ENCODE results near the gene CCNY.

Gene CCNY

DNA sequence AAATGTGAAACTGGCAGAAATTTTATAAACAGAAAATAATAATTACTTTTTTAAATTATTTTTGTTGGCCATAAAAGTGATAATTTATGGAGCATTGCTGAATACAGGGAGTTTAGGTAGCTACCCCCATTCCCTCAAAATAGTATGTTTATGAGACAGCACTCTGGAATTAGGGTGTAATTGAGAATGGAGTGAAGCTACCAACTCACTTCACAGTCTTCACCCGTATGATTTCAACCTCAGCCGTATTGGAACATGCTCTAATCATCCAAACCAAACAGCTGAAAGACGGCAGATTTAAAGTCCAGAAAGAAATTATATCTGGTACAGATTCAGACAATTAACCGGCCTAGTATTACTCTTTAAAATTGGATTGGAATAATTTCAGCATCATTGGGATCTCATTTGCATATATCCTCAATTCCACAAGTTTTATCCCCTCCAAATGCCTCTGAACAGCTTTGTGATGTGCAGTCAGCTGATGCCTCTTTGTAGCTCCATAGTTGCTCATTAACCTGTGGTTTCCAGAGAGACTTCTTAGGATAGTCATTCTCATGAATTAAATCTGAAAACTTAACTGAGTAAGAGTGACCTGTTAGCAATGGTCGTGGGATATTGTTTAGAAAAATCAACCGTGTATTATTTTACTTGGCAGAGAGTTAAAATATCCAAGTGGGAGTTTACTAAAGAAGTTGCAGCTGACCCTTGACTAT, 209.7 kb downstream of the CCNY start:
- ATAC-seq (ENCODE audit: low read depth) (no peak), DNase-seq (ENCODE audit: low spot score in 2 of 2) (no peak)
- no peak overlapping the region for H3K4me3 Mint-ChIP-seq
- peaks cover 11% of the 10 kb centered on the region for H3K4me1 Mint-ChIP-seq
- peaks cover 1% of the 10 kb centered on the region for H3K9me3 Mint-ChIP-seq
- no peak overlapping the region for H3K27ac Mint-ChIP-seq
- peaks cover 31% of the 10 kb centered on the region for H3K36me3 Mint-ChIP-seq
- no peaks in the 10 kb centered on the region for H3K27me3 Mint-ChIP-seq

GRCh38 chr10:35546824-35547225, 210.5 kb downstream of the CCNY start:
- no peak overlapping the region for H3K27ac Mint-ChIP-seq
- peaks cover 1% of the 10 kb centered on the region for H3K9me3 Mint-ChIP-seq
- DNase-seq (ENCODE audit: low spot score in 2 of 2), result no peak
- peaks cover 27% of the 10 kb centered on the region for H3K36me3 Mint-ChIP-seq
- no peaks in the 10 kb centered on the region for H3K27me3 Mint-ChIP-seq
- no peak overlapping the region for H3K4me3 Mint-ChIP-seq
- peaks cover 8% of the 10 kb centered on the region for H3K4me1 Mint-ChIP-seq
- no peak for ATAC-seq (ENCODE audit: low read depth)

DNA sequence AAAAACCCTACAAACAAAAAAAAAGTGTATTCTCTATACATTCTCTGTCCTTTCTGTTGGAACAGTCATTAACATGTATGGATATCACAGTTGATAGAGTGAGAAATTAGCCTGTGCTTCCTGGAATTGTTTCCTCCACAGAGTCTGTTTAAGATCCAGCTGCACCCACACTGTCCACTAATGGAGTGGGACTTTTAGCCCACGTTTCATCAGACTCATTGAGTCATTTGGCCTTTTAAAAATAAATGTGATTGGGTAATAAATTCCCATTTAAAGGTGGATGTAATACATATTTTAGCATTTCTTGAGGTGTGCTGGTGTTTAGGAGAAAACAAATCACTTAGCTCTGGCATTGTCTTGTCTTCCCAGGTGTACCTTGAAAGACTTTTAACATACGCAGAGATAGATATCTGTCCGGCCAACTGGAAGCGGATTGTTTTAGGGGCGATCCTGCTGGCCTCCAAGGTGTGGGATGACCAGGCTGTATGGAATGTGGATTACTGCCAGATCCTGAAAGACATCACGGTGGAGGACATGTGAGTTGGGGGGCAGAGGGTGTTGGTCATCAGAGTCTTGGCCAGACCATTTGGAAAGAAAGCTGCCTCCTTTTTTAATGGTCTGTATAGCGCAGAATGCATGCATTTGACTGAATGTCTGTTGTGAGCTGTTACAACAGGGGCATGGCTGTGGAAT, 216.5 kb downstream of the CCNY start:
- ATAC-seq (ENCODE audit: low read depth) (no peak), DNase-seq (ENCODE audit: low spot score in 2 of 2) (no peak)
- H3K27me3 Mint-ChIP-seq, result no peaks in the 10 kb centered on the region
- H3K27ac Mint-ChIP-seq, result peak overlapping the region; percentile 53
- no peak overlapping the region for H3K4me3 Mint-ChIP-seq
- peaks cover 17% of the 10 kb centered on the region for H3K36me3 Mint-ChIP-seq
- H3K9me3 Mint-ChIP-seq, result peaks cover 1% of the 10 kb centered on the region
- H3K4me1 Mint-ChIP-seq, result peaks cover 20% of the 10 kb centered on the region

DNA sequence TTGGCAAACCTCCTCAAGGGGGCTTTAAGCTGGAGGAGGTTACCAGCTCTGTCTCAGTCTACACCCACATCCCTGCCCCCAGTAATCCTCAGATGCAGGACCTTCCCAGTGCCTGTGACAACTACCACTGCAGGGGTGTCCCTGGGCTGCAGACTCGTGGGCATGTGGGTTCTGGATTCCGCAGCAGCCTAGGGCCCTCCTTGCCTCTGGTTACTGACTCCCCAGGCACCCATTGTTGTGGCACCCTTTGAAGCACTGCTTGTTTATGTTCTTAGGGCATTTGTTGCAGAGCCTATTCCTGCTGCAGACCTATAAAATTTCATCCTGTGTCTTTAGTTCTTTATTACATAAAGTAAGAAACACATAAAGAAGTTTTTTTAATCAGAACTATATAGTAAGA, 217.7 kb downstream of the CCNY start:
- ATAC-seq (ENCODE audit: low read depth) (no peak), DNase-seq (ENCODE audit: low spot score in 2 of 2) (no peak)
- Mint-ChIP-seq H3K4me1 (peaks cover 25% of the 10 kb centered on the region), H3K9me3 (peaks cover 1% of the 10 kb centered on the region), H3K27ac (peak overlapping the region; percentile 53), H3K4me3 (no peak overlapping the region), H3K27me3 (no peaks in the 10 kb centered on the region), H3K36me3 (peaks cover 21% of the 10 kb centered on the region)

GRCh38 chr10:35554461-35555056, 218.2 kb downstream of the CCNY start:
- no peaks in the 10 kb centered on the region for H3K27me3 Mint-ChIP-seq
- H3K4me3 Mint-ChIP-seq, result peak overlapping the region; percentile 25
- H3K27ac Mint-ChIP-seq, result peak overlapping the region; percentile 53
- H3K4me1 Mint-ChIP-seq, result peaks cover 27% of the 10 kb centered on the region
- H3K36me3 Mint-ChIP-seq, result peaks cover 25% of the 10 kb centered on the region
- ATAC-seq (ENCODE audit: low read depth), result peak; percentile 49
- peaks cover 1% of the 10 kb centered on the region for H3K9me3 Mint-ChIP-seq
- no peak for DNase-seq (ENCODE audit: low spot score in 2 of 2)

GRCh38 chr10:35555962-35556930, 219.9 kb downstream of the CCNY start:
- Mint-ChIP-seq H3K27me3 (no peaks in the 10 kb centered on the region), H3K27ac (no peak overlapping the region), H3K4me3 (no peak overlapping the region), H3K4me1 (peaks cover 23% of the 10 kb centered on the region), H3K36me3 (peaks cover 19% of the 10 kb centered on the region), H3K9me3 (no peaks in the 10 kb centered on the region)
- no peak for ATAC-seq (ENCODE audit: low read depth)
- DNase-seq (ENCODE audit: low spot score in 2 of 2), result no peak

DNA sequence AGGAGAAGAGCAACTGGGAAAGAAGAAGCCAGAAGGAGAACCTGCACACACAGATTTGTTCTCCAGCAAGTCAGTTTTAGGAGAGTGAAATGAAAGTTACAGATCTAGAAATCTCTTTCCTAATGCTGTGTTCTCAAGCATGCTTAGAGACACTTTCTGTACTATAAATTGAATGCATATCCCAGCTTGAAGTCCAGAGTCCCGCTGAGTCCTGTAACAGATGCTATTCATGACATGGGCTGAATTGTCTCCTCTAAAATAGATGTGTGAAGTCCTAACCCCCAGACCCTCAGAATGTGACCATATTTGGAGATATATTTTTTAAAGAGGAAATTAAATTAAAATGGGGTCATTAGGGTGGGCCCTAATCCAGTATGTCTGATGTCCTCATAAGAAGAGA, 222.0 kb downstream of the CCNY start:
- H3K9me3 Mint-ChIP-seq, result no peaks in the 10 kb centered on the region
- peaks cover 27% of the 10 kb centered on the region for H3K4me1 Mint-ChIP-seq
- ATAC-seq (ENCODE audit: low read depth), result no peak
- H3K27ac Mint-ChIP-seq, result no peak overlapping the region
- no peaks in the 10 kb centered on the region for H3K27me3 Mint-ChIP-seq
- peaks cover 27% of the 10 kb centered on the region for H3K36me3 Mint-ChIP-seq
- DNase-seq (ENCODE audit: low spot score in 2 of 2), result no peak
- H3K4me3 Mint-ChIP-seq, result no peak overlapping the region

DNA sequence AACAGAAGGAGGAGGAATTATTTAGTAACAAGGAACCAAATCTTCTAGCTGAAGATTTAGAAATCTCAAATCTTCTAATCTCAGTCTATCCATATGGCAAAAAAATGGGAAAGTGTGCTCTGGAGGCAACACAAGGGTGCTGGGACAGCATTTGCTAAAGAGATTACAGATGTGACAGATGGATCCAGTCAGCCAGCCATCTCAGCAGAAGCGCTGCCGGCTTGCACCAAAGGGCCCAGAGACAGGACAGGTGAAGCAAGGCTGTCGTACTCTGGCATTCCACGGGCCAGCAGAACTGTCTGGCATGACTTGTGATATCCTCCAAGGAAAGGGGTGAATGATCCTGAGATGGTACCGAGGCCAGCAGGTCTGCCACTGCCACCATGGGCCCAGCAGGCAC, 223.1 kb downstream of the CCNY start:
- ATAC-seq (ENCODE audit: low read depth), result no peak
- H3K27ac Mint-ChIP-seq, result peak overlapping the region; percentile 46
- no peaks in the 10 kb centered on the region for H3K27me3 Mint-ChIP-seq
- H3K4me3 Mint-ChIP-seq, result no peak overlapping the region
- DNase-seq (ENCODE audit: low spot score in 2 of 2), result no peak
- no peaks in the 10 kb centered on the region for H3K9me3 Mint-ChIP-seq
- peaks cover 27% of the 10 kb centered on the region for H3K36me3 Mint-ChIP-seq
- H3K4me1 Mint-ChIP-seq, result peaks cover 25% of the 10 kb centered on the region

GRCh38 chr10:35561715-35562114, 225.4 kb downstream of the CCNY start:
- no peak overlapping the region for H3K27ac Mint-ChIP-seq
- H3K4me3 Mint-ChIP-seq, result no peak overlapping the region
- H3K9me3 Mint-ChIP-seq, result no peaks in the 10 kb centered on the region
- DNase-seq (ENCODE audit: low spot score in 2 of 2) (no peak), ATAC-seq (ENCODE audit: low read depth) (no peak)
- H3K4me1 Mint-ChIP-seq, result peaks cover 24% of the 10 kb centered on the region
- H3K36me3 Mint-ChIP-seq, result peaks cover 32% of the 10 kb centered on the region
- H3K27me3 Mint-ChIP-seq, result no peaks in the 10 kb centered on the region

DNA sequence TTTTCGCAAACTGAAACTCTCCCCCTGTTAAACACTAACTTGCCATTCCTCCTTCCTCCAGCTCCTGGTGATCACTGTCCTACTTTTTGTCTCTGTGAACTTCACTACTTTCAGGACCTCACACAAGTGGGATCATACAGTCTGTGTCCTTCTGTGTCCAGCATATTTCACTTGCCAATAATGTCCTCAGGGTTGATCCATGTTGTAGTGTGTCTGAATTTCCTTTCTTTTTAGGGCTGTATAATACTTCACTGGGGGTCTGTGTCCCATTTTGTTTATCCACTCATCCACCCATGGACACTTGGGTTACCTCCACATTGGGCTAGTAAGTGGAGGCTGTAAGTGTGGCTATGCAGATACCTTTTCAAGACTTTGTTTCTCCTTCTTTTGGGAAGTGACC, 226.1 kb downstream of the CCNY start:
- no peak for ATAC-seq (ENCODE audit: low read depth)
- no peaks in the 10 kb centered on the region for H3K27me3 Mint-ChIP-seq
- no peaks in the 10 kb centered on the region for H3K9me3 Mint-ChIP-seq
- H3K4me3 Mint-ChIP-seq, result no peak overlapping the region
- DNase-seq (ENCODE audit: low spot score in 2 of 2), result no peak
- H3K27ac Mint-ChIP-seq, result peak overlapping the region; percentile 4
- peaks cover 24% of the 10 kb centered on the region for H3K4me1 Mint-ChIP-seq
- peaks cover 32% of the 10 kb centered on the region for H3K36me3 Mint-ChIP-seq

GRCh38 chr10:35563261-35563891, 227.1 kb downstream of the CCNY start:
- Mint-ChIP-seq H3K4me1 (peaks cover 19% of the 10 kb centered on the region), H3K9me3 (no peaks in the 10 kb centered on the region), H3K36me3 (peaks cover 31% of the 10 kb centered on the region), H3K27ac (no peak overlapping the region), H3K4me3 (no peak overlapping the region), H3K27me3 (no peaks in the 10 kb centered on the region)
- DNase-seq (ENCODE audit: low spot score in 2 of 2), result peak; percentile 33 to 35
- ATAC-seq (ENCODE audit: low read depth), result peak; percentile 41

DNA sequence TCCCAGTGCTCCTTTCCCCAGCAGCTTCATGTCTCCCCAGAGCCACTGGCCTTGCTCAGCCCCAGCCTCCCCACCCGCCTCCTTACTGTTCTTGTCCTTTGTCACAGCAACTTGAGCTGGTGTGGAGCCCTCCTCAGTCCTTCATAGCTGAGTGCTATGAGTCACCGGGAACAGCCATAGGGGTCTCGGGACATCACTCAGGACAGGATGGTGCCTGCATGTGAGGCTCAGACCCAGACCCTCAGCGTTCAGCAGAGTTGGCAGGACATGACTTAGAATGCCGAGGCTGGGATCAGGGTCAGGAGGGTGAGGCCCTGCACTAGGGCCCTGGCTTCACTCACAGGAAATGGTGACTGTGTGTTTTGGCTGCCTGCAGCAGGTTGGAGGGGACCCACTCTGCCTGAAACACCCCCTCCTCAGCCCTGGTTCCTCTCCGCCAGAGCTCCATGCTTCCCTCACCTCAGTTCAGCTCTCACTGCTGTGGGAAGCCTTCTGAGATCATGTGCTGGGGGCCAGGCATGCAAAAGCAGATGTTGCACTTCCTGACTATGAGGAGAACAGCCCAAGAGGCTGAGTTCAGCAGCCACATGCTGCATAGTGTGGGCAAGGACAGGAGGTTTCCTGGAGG, 228.1 kb downstream of the CCNY start:
- Mint-ChIP-seq H3K36me3 (peaks cover 33% of the 10 kb centered on the region), H3K27ac (peak overlapping the region; percentile 63), H3K27me3 (no peaks in the 10 kb centered on the region), H3K9me3 (no peaks in the 10 kb centered on the region), H3K4me1 (peaks cover 16% of the 10 kb centered on the region), H3K4me3 (no peak overlapping the region)
- DNase-seq (ENCODE audit: low spot score in 2 of 2) (peak in 1 of 2 donors; percentile 11), ATAC-seq (ENCODE audit: low read depth) (peak; percentile 75)

GRCh38 chr10:35565602-35566081, 229.3 kb downstream of the CCNY start:
- H3K27me3 Mint-ChIP-seq, result no peaks in the 10 kb centered on the region

More at GRCh38 chr10:35565602-35566081, 229.3 kb downstream of the CCNY start:
- Mint-ChIP-seq H3K9me3 (no peaks in the 10 kb centered on the region), H3K27ac (peak overlapping the region; percentile 53), H3K4me3 (no peak overlapping the region), H3K4me1 (peaks cover 16% of the 10 kb centered on the region), H3K36me3 (peaks cover 33% of the 10 kb centered on the region)
- DNase-seq (ENCODE audit: low spot score in 2 of 2), result no peak
- no peak for ATAC-seq (ENCODE audit: low read depth)

All from memory B cell (primary cell).